K562 (cell line): ENCODE data around the gene PFN2. TPM values are rescaled to one million over a fixed set of nuclear protein-coding genes. Genes with fewer than 3 reads are reported as not detected.
A peak's percentile ranks its signal among the peaks of the same experiment; 100 is the strongest.

ENCODE experiments used
- ATAC-seq: fragments of 200-7000 bp; cut with Tn5 transposase; 3 replicates; pipeline ENCODE4 v1.9.1; 2020; ENCODE audit warnings: moderate library complexity
- BruUV-seq: library from RNA; stranded (reverse); fragments of 400-500 nt; replicated peaks from 2 replicates; lab custom pipeline; 2021; lab: Mats Ljungman, UMichigan
- CTCF ChIA-PET: fragments of 300-600 bp; formaldehyde crosslinking; extraction: SDS; loops from one replicate; lab custom pipeline; 2021; ENCODE audit warnings: low intra/inter-chr PET ratio; lab: Yijun Ruan, JAX
- POLR2A ChIA-PET: fragments of 300-600, 350-650 bp; sonication (Branson Sonifier 250); formaldehyde crosslinking; extraction: SDS; loops from one replicate; lab custom pipeline; 2021; ENCODE audit warnings: antibody characterized with exemption, inconsistent platforms; lab: Yijun Ruan, JAX
- DNase-seq, 4 experiments: peaks; one replicate each; pipeline versions ENCODE4 v3.0.0 to v3.0.0-alpha.2; 2011 to 2018; ENCODE audit warnings: low spot score in 3 of 4, mixed read lengths in 3 of 4; ENCODE audit errors: extremely low read depth in 1 of 4
- FAIRE-seq: peaks from 2 replicates; lab custom pipeline; 2011; peaks lifted over from hg19 to GRCh38; lab: Jason Lieb, UNC
- H2AFZ ChIP-seq: 2 replicates; pipeline ENCODE4 v1.6.0; 2011; ENCODE audit warnings: low read depth, low read length, control low read depth, inconsistent platforms
- H3K27ac ChIP-seq: fragments of 200-600 bp; 3 replicates; pipeline ENCODE4 v1.8.0; 2011; ENCODE audit warnings: low read depth, mild to moderate bottlenecking, control low read depth, inconsistent platforms, low read length, moderate library complexity, mixed read lengths; ENCODE audit errors: extremely low read depth
- H3K27me3 ChIP-seq, 2 experiments: fragments of 300-600 bp in 1 of 2; 2 replicates in 1 of 2; 3 replicates in 1 of 2; pipeline versions ENCODE4 v1.6.0 to v1.8.0; 2011; ENCODE audit warnings: inconsistent platforms in 2 of 2, low read length in 2 of 2, mild to moderate bottlenecking in 1 of 2, mixed read lengths in 1 of 2, moderate library complexity in 1 of 2; ENCODE audit not compliant: control insufficient read depth in 2 of 2, insufficient read depth in 2 of 2
- H3K36me3 ChIP-seq: fragments of 300-600 bp; 3 replicates; pipeline ENCODE4 v1.8.0; 2011; ENCODE audit warnings: mild to moderate bottlenecking, low read length, inconsistent platforms; ENCODE audit not compliant: control insufficient read depth, insufficient read depth
- H3K4me1 ChIP-seq, 2 experiments: fragments of 200-600 bp in 1 of 2; replicated peaks in 1 of 2; 2 replicates in 1 of 2; 3 replicates in 1 of 2; pipeline versions ENCODE4 v1.5.1 to v1.8.0; 2011; ENCODE audit warnings: inconsistent platforms in 2 of 2, low read length in 2 of 2, mild to moderate bottlenecking in 1 of 2, mixed read lengths in 1 of 2, moderate library complexity in 1 of 2; ENCODE audit not compliant: control insufficient read depth in 2 of 2, insufficient read depth in 2 of 2
- H3K4me2 ChIP-seq: 2 replicates; pipeline ENCODE4 v1.6.1; 2011; ENCODE audit warnings: low read length, control low read depth, inconsistent platforms, mixed read lengths; ENCODE audit not compliant: insufficient read depth
- H3K4me3 ChIP-seq: fragments of 200-600 bp; sonication (generic), shearing (Covaris generic); 2 replicates; pipeline ENCODE4 v1.5.1; 2016; ENCODE audit warnings: control low read depth, inconsistent platforms
- H3K79me2 ChIP-seq: fragments of 200-600 bp; 3 replicates; pipeline ENCODE4 v1.8.0; 2011; ENCODE audit warnings: low read length, inconsistent platforms; ENCODE audit not compliant: control insufficient read depth, insufficient read depth
- H3K9ac ChIP-seq, 2 experiments: 2 replicates each; pipeline versions ENCODE4 v1.6.0 to v1.6.1; 2011; ENCODE audit warnings: low read depth in 2 of 2, low read length in 2 of 2, control low read depth in 1 of 2, inconsistent platforms in 1 of 2, mild to moderate bottlenecking in 1 of 2, mixed read lengths in 1 of 2; ENCODE audit not compliant: insufficient read depth in 1 of 2
- H3K9me1 ChIP-seq: one replicate; pipeline ENCODE4 v1.6.0; 2011; ENCODE audit warnings: inconsistent platforms, mild to moderate bottlenecking, low read length, moderate library complexity; ENCODE audit not compliant: control insufficient read depth, insufficient read depth
- H3K9me3 ChIP-seq: replicated peaks from 2 replicates; pipeline ENCODE4 v1.5.1; 2011; ENCODE audit warnings: low read depth, low read length, inconsistent platforms; ENCODE audit not compliant: control insufficient read depth, insufficient read depth
- H4K20me1 ChIP-seq: replicated peaks from 2 replicates; pipeline ENCODE4 v1.6.1; 2011; ENCODE audit warnings: low read length, inconsistent platforms, mixed read lengths; ENCODE audit not compliant: control insufficient read depth, insufficient read depth
- CREM ChIP-seq: IDR thresholded peaks from 2 replicates; pipeline ENCODE4 v1.6.1; 2014; ENCODE audit warnings: antibody characterized with exemption, low read depth
- CSDE1 ChIP-seq, 2 experiments: fragments of 450-650 bp; IDR thresholded peaks; 2 replicates each; pipeline ENCODE4 v1.6.1; 2016; ENCODE audit warnings: mild to moderate bottlenecking in 1 of 2
- EP300 ChIP-seq: IDR thresholded peaks from 2 replicates; pipeline ENCODE4 v1.6.1; 2012; ENCODE audit warnings: low read length, improper control_type of control experiment
- HEY1 ChIP-seq: fragments of 250-450 bp; sonication (Bioruptor Pico); IDR thresholded peaks from 2 replicates; pipeline ENCODE4 v1.5.0; 2020; ENCODE audit warnings: mild to moderate bottlenecking, moderate library complexity, borderline replicate concordance
- MAFF ChIP-seq: IDR thresholded peaks from 2 replicates; pipeline ENCODE4 v1.6.1; 2012; ENCODE audit warnings: low read length, improper control_type of control experiment
- MAFG ChIP-seq: fragments of 450-650 bp; conservative IDR thresholded peaks from 2 replicates; pipeline ENCODE4 v1.6.1; 2016; ENCODE audit warnings: missing genetic modification characterization, missing compliant biosample characterization
- NONO ChIP-seq, 2 experiments: fragments of 200-400 bp in 1 of 2; fragments of 450-650 bp in 1 of 2; formaldehyde crosslinking in 1 of 2; IDR thresholded peaks; 2 replicates each; pipeline ENCODE4 v1.6.1; 2017; ENCODE audit warnings: low read depth in 2 of 2, mild to moderate bottlenecking in 2 of 2, moderate library complexity in 2 of 2, low read length in 1 of 2
- PRMT5 ChIP-seq: sonication (generic); formaldehyde crosslinking; IDR thresholded peaks from 2 replicates; pipeline ENCODE4 v1.5.0; 2020; ENCODE audit warnings: missing genetic modification reagents
- RFX1 ChIP-seq: fragments of 450-650 bp; IDR thresholded peaks from 2 replicates; pipeline ENCODE4 v1.6.1; 2016; ENCODE audit warnings: mild to moderate bottlenecking, moderate library complexity
- SOX6 ChIP-seq: fragments of 450-650 bp; IDR thresholded peaks from 2 replicates; pipeline ENCODE4 v1.6.1; 2014; ENCODE audit warnings: mild to moderate bottlenecking
- TAF9B ChIP-seq: fragments of 450-650 bp; IDR thresholded peaks from 2 replicates; pipeline ENCODE4 v1.6.1; 2018; ENCODE audit warnings: mild to moderate bottlenecking; ENCODE audit not compliant: partially characterized antibody
- TCF3 ChIP-seq: sonication (generic); formaldehyde crosslinking; IDR thresholded peaks from 2 replicates; pipeline ENCODE4 v1.4.0; 2020; ENCODE audit warnings: mild to moderate bottlenecking, missing genetic modification reagents
- ZNF263 ChIP-seq: sonication (generic); formaldehyde crosslinking; IDR thresholded peaks from 2 replicates; pipeline ENCODE4 v1.8.0; 2022; ENCODE audit warnings: mild to moderate bottlenecking, missing genetic modification reagents, borderline replicate concordance
- ZNF583 ChIP-seq: fragments of 250-450 bp; sonication (Bioruptor Pico); IDR thresholded peaks from 2 replicates; pipeline ENCODE4 v1.4.0; 2020
- ZNF766 ChIP-seq: fragments of 200-800 bp; sonication (Bioruptor generic); conservative IDR thresholded peaks from 2 replicates; pipeline ENCODE4 v1.6.1; 2016; ENCODE audit warnings: missing genetic modification characterization, missing compliant biosample characterization
- in situ Hi-C: fragments of 300-500 bp; cut with MboI; formaldehyde crosslinking; loops from 4 replicates; pipeline ENCODE4 v1.15.0; 2018; ENCODE audit warnings: inconsistent platforms, mixed read lengths
- intact Hi-C: fragments of 100-400 bp; cut with micrococcal nuclease; formaldehyde crosslinking; loops from 2 replicates; pipeline ENCODE4 v1.14.2; 2022
- polyA plus RNA-seq, 8 experiments: library from polyadenylated mRNA; depleted of rRNA in 4 of 8; stranded (reverse) in 5 of 8; unstranded in 3 of 8; fragments of >200 nt; fragmentation: Nextera tagmentation in 2 of 8; fragmentation: Illumina TruSeq in 1 of 8; extraction: Ambion mirVana in 2 of 8; extraction: Trizol in 1 of 8; gene quantifications; 2 replicates each; pipeline versions ENCODE4 v1.2.1 to v1.2.3, GENCODE V29; 2011 to 2014; ENCODE audit warnings: inconsistent platforms in 1 of 8, missing spikeins in 1 of 8
- total RNA-seq, 7 experiments: library from RNA; depleted of rRNA in 6 of 7; stranded (reverse); fragments of >200 nt in 6 of 7; fragmentation: Illumina TruSeq in 2 of 7; extraction: Trizol in 2 of 7; gene quantifications; 2 replicates each; pipeline versions ENCODE4 v1.2.1 to v1.2.3, GENCODE V29; 2011 to 2021; ENCODE audit warnings: low replicate concordance in 1 of 7
- TF ChIP-seq, protein P1 (sequence below): sonication (generic); formaldehyde crosslinking; IDR thresholded peaks from 2 replicates; pipeline ENCODE4 v1.8.0; 2023; ENCODE audit warnings: mild to moderate bottlenecking, missing genetic modification reagents
- TF ChIP-seq, protein P2 (sequence below): fragments of 250-450 bp; sonication (Bioruptor Pico); IDR thresholded peaks from 2 replicates; pipeline ENCODE4 v1.5.0; 2022; ENCODE audit warnings: mild to moderate bottlenecking
- TF ChIP-seq, protein P3 (sequence below): sonication (generic); formaldehyde crosslinking; IDR thresholded peaks from 2 replicates; pipeline ENCODE4 v1.8.1; 2023; ENCODE audit warnings: mild to moderate bottlenecking, missing genetic modification reagents

PFN2 gene
- total and polyA plus RNA-seq, 9 of the 15 experiments (the other 6 are each of a cell fraction or from before 2014, with no cell fraction given): 0.14 to 0.86 (median 0.35) TPM

DNA sequence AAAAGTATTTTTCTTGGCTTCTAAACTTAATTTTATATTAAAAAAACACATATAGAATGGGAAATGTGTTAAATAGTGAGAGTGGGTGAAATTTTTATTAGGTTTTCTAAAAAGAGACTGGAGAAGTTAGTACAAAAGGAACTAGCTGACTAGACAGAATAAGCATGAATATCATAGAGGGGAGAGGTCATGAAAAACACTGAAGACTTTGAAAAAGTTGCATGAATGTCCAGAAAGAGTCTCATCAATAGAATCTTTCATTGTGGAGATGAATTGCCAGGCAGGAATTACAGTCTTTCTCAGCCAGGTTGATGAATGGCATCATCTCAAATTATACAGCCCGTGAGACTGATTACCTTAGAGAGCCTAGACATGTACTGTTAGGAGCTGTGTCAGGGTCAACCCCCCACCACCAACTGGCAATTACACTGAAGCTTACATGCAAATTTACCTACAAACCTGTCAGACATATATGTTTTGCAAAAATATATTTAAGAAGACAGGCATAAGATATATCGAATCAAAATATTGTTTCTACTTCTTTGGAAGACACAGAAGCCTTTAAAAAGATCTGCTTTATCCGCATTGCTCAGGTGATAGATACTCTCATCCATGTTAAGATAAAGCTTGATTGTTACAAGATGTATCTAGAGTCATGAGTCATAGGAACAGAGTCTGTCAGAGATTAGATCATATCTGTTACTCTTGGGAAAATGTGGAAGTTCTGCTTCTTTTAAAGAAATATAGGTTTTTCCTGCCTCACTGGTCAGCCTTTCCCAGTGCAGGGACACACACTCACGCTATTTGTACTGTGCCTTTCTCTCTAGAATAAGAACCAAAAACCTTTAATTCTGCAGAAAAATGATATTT lies 34.8 kb upstream of the PFN2 start (continued):
- TF ChIP-seq NONO (IDR thresholded peaks at IDR 0.05; ENCODE audit: low read depth in 2 of 2, low read length in 1 of 2): no peak
- no peak for TF ChIP-seq EP300
- TF ChIP-seq SOX6: peak; percentile 51; the same call in 1 of the 2 replicates
- TF ChIP-seq MAFF: peak; percentile 49
- no peak for TF ChIP-seq CREM
- no peak for TF ChIP-seq CSDE1 (IDR thresholded peaks at IDR 0.05)
- no peak for TF ChIP-seq ZNF583 (CRISPR knock-in tag)
- no peak for TF ChIP-seq TCF3 (CRISPR knock-in tag)

DNA sequence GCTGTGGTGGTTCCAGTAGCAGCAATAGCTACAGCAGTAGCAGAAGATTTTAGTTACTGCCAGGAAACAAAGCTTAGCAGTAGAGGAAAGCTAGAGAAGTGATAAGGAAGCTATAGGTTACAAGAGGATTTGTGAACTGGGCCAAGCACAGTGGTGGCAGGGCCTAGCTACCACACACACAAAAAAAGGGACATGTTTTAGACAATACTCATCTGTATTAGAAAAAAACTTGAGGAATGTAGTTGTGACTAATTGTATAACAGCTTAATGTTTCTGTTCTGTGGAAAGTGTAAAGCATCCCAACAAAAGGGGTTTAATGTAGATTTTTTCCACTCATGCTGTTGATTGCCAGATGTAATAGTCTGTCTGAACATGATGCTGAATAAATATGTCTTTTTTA lies 29.9 kb upstream of the PFN2 start:
- intact Hi-C loops (no loop called here), in situ Hi-C loops (no loop called here)
- H3K9me1 ChIP-seq: no peaks in the 10 kb centered on the region
- no peak overlapping the region for H3K4me2 ChIP-seq
- FAIRE-seq (no peak), ATAC-seq (no peak), DNase-seq (no peak)
- H3K4me1 ChIP-seq: no peaks in the 10 kb centered on the region
- H2AFZ ChIP-seq: no peak overlapping the region
- H4K20me1 ChIP-seq: no peaks in the 10 kb centered on the region
- ChIA-PET POLR2A (no interaction called here), CTCF (no interaction called here)
- H3K9ac ChIP-seq: no peak overlapping the region
- no peaks in the 10 kb centered on the region for H3K79me2 ChIP-seq
- H3K36me3 ChIP-seq: no peaks in the 10 kb centered on the region
- no peaks in the 10 kb centered on the region for H3K9me3 ChIP-seq
- no peaks in the 10 kb centered on the region for H3K27me3 ChIP-seq
- H3K4me3 ChIP-seq: no peak overlapping the region
- H3K27ac ChIP-seq: no peak overlapping the region
- no TSS peak for BruUV-seq
- TF ChIP-seq MAFG (tag) (no peak), HEY1 (CRISPR knock-in tag) (no peak), TAF9B (no peak), ZNF263 (CRISPR knock-in tag) (no peak), ZNF766 (CRISPR knock-in tag) (no peak), RFX1 (no peak), PRMT5 (no peak)
- TF ChIP-seq, protein P1, sequence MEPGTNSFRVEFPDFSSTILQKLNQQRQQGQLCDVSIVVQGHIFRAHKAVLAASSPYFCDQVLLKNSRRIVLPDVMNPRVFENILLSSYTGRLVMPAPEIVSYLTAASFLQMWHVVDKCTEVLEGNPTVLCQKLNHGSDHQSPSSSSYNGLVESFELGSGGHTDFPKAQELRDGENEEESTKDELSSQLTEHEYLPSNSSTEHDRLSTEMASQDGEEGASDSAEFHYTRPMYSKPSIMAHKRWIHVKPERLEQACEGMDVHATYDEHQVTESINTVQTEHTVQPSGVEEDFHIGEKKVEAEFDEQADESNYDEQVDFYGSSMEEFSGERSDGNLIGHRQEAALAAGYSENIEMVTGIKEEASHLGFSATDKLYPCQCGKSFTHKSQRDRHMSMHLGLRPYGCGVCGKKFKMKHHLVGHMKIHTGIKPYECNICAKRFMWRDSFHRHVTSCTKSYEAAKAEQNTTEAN (CRISPR knock-in tag): no peak
- TF ChIP-seq, protein P2, sequence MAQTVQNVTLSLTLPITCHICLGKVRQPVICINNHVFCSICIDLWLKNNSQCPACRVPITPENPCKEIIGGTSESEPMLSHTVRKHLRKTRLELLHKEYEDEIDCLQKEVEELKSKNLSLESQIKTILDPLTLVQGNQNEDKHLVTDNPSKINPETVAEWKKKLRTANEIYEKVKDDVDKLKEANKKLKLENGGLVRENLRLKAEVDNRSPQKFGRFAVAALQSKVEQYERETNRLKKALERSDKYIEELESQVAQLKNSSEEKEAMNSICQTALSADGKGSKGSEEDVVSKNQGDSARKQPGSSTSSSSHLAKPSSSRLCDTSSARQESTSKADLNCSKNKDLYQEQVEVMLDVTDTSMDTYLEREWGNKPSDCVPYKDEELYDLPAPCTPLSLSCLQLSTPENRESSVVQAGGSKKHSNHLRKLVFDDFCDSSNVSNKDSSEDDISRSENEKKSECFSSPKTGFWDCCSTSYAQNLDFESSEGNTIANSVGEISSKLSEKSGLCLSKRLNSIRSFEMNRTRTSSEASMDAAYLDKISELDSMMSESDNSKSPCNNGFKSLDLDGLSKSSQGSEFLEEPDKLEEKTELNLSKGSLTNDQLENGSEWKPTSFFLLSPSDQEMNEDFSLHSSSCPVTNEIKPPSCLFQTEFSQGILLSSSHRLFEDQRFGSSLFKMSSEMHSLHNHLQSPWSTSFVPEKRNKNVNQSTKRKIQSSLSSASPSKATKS (CRISPR knock-in tag): no peak
- TF ChIP-seq, protein P3, sequence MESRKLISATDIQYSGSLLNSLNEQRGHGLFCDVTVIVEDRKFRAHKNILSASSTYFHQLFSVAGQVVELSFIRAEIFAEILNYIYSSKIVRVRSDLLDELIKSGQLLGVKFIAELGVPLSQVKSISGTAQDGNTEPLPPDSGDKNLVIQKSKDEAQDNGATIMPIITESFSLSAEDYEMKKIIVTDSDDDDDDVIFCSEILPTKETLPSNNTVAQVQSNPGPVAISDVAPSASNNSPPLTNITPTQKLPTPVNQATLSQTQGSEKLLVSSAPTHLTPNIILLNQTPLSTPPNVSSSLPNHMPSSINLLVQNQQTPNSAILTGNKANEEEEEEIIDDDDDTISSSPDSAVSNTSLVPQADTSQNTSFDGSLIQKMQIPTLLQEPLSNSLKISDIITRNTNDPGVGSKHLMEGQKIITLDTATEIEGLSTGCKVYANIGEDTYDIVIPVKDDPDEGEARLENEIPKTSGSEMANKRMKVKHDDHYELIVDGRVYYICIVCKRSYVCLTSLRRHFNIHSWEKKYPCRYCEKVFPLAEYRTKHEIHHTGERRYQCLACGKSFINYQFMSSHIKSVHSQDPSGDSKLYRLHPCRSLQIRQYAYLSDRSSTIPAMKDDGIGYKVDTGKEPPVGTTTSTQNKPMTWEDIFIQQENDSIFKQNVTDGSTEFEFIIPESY (CRISPR knock-in tag): no peak
